Esophagus squamous epithelium (tissue), 4 donors: ENCODE data around the gene OR7G2. TPM values are rescaled to one million over a fixed set of nuclear protein-coding genes. Genes with fewer than 3 reads are reported as not detected.

Source experiments
- small RNA-seq, 4 donors: library from RNA; depleted of rRNA; stranded (forward); fragments of <200 nt; gene quantifications; one replicate each; pipeline ENCODE3, GENCODE V24; 2016
- total RNA-seq, 4 donors: library from RNA; depleted of rRNA; stranded (reverse); fragments of >200 nt; gene quantifications; one replicate each; pipeline ENCODE4 v1.1.0, GENCODE V29; 2016

Gene OR7G2
- total RNA-seq, 4 donors from 2014 or later, result not detected

Small RNA genes within 50 kb of the gene (small RNA-seq; reads per million reads assigned to genes)
- 0 reads per million in 4 donors for gene OR1M4P

Other genes starting within 250 kb of the OR7G2 start
- gene MUC16, start 97.1 kb downstream of the OR7G2 start, total RNA-seq, result 1 to 10 TPM in 1 of 4 donors, under 1 TPM in 3; under 0.01 to 1.4 (median 0.04) TPM
- gene OR1M1, start 20.4 kb downstream of the OR7G2 start, total RNA-seq, result not detected
- gene OR7G1, start 8.3 kb upstream of the OR7G2 start, total RNA-seq, result not detected
- gene OR7G3, start 19.5 kb upstream of the OR7G2 start, total RNA-seq, result not detected
- 10 to 100 TPM in 3 of 4 donors, 1 to 10 TPM in 1; 9.9 to 22.5 (median 13.3) TPM for gene ZNF317, start 32.9 kb upstream of the OR7G2 start, total RNA-seq
- gene OR7D2, start 71.5 kb upstream of the OR7G2 start, total RNA-seq, result under 1 TPM in 1 of 4 donors, not detected in 3; 0.59 TPM
- gene OR7D4, start 112.1 kb upstream of the OR7G2 start, total RNA-seq, result not detected
- gene OR7E24, start 143.5 kb upstream of the OR7G2 start, total RNA-seq, result not detected
- gene ZNF699, start 202.4 kb upstream of the OR7G2 start, total RNA-seq, result 10 to 100 TPM in 1 of 4 donors, 1 to 10 TPM in 3; 4.3 to 17.7 (median 4.5) TPM
- gene ZNF559, start 216.7 kb upstream of the OR7G2 start, total RNA-seq, result 10 to 100 TPM in 1 of 4 donors, 1 to 10 TPM in 3; 4.2 to 10.9 (median 7.0) TPM